PFSK-1 (cell line): ENCODE measurements around the gene USH1G.

Source experiments
- FOXP2 ChIP-seq: optimal IDR thresholded peaks from 2 replicates; pipeline ENCODE3; 2011; ENCODE audit warnings: borderline replicate concordance, control low read depth, inconsistent platforms; ENCODE audit not compliant: insufficient read depth; ENCODE audit errors: extremely low read length, extremely low read depth
- POLR2AphosphoS5 ChIP-seq: IDR thresholded peaks from 2 replicates; pipeline ENCODE4 v1.6.1; 2012; ENCODE audit warnings: low read depth, mild to moderate bottlenecking, control low read depth, low read length, moderate library complexity
- SIN3A ChIP-seq: IDR thresholded peaks from 2 replicates; pipeline ENCODE4 v1.6.1; 2012; ENCODE audit warnings: mild to moderate bottlenecking, low read length, moderate library complexity, borderline replicate concordance; ENCODE audit not compliant: insufficient read depth
- TAF1 ChIP-seq: IDR thresholded peaks from 2 replicates; pipeline ENCODE4 v1.6.1; 2012; ENCODE audit warnings: low read length, control low read depth, borderline replicate concordance; ENCODE audit not compliant: insufficient read depth
- TF ChIP-seq, protein P1 (sequence below), 2 experiments: IDR thresholded peaks; 2 replicates each; pipeline versions ENCODE4 v1.6.1 to v1.8.0; 2011 to 2012; ENCODE audit warnings: low read depth in 2 of 2, low read length in 2 of 2, control low read depth in 1 of 2, inconsistent platforms in 1 of 2, mild to moderate bottlenecking in 1 of 2, moderate library complexity in 1 of 2; ENCODE audit not compliant: insufficient read depth in 1 of 2

DNA sequence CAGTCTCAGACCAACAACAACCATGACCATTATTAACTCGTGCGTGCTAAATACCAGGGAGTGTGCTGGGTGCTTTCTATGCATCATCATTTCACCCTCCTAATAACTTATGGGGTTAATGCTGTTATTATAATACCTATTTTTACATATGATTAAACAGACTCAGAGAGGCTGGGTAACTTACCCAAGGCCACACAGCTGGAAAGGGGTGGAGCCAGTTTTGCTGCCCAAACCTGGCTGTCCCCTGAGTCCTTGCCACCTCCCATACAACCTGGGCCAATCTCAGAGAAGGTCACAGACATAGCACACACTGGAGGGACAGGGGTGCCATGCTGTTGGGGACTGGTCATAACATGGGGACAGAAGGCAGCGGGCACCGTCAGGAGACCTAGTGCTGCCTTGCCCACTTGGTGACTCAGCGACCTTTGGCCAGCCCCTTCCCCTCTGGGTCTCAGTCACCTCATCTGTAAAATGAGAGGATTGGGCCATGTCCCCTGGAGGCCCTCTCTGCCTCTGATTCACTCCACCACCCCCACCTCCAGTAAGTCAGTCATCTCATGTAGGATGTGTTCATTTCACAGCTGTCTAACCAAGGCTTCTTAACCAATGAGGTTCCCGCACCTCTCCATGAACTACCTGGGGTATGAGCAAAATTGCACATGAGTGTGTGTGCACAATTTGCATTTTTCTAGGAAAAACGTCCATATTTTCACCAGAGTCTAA lies 18.2 kb downstream of the USH1G start:
- TF ChIP-seq POLR2AphosphoS5 (no peak), FOXP2 (no peak), TAF1 (no peak), SIN3A (no peak)
- TF ChIP-seq, protein P1, sequence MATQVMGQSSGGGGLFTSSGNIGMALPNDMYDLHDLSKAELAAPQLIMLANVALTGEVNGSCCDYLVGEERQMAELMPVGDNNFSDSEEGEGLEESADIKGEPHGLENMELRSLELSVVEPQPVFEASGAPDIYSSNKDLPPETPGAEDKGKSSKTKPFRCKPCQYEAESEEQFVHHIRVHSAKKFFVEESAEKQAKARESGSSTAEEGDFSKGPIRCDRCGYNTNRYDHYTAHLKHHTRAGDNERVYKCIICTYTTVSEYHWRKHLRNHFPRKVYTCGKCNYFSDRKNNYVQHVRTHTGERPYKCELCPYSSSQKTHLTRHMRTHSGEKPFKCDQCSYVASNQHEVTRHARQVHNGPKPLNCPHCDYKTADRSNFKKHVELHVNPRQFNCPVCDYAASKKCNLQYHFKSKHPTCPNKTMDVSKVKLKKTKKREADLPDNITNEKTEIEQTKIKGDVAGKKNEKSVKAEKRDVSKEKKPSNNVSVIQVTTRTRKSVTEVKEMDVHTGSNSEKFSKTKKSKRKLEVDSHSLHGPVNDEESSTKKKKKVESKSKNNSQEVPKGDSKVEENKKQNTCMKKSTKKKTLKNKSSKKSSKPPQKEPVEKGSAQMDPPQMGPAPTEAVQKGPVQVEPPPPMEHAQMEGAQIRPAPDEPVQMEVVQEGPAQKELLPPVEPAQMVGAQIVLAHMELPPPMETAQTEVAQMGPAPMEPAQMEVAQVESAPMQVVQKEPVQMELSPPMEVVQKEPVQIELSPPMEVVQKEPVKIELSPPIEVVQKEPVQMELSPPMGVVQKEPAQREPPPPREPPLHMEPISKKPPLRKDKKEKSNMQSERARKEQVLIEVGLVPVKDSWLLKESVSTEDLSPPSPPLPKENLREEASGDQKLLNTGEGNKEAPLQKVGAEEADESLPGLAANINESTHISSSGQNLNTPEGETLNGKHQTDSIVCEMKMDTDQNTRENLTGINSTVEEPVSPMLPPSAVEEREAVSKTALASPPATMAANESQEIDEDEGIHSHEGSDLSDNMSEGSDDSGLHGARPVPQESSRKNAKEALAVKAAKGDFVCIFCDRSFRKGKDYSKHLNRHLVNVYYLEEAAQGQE (IDR thresholded peaks at IDR 0.05; ENCODE audit: insufficient read depth in 1 of 2, low read depth in 2 of 2, low read length in 2 of 2), result no peak
